BLaER1 (cell line): ENCODE measurements around the gene MAPK9.

Experiments
- H3K27ac ChIP-seq: shearing (Covaris generic); formaldehyde crosslinking; 2 replicates; pipeline ENCODE4 v1.8.1; 2022
- H3K27me3 ChIP-seq: shearing (Covaris generic); formaldehyde crosslinking; 2 replicates; pipeline ENCODE4 v1.8.1; 2022
- H3K36me3 ChIP-seq: shearing (Covaris generic); formaldehyde crosslinking; 2 replicates; pipeline ENCODE4 v1.8.1; 2022
- H3K4me1 ChIP-seq: shearing (Covaris generic); formaldehyde crosslinking; 2 replicates; pipeline ENCODE4 v1.8.1; 2022
- H3K4me2 ChIP-seq: shearing (Covaris generic); formaldehyde crosslinking; 2 replicates; pipeline ENCODE4 v1.8.1; 2022
- H3K4me3 ChIP-seq: shearing (Covaris generic); formaldehyde crosslinking; 2 replicates; pipeline ENCODE4 v1.8.1; 2022
- H3K9ac ChIP-seq: shearing (Covaris generic); formaldehyde crosslinking; 2 replicates; pipeline ENCODE4 v1.8.1; 2022
- H3K9me3 ChIP-seq: shearing (Covaris generic); formaldehyde crosslinking; 2 replicates; pipeline ENCODE4 v1.8.1; 2022
- H4K20me1 ChIP-seq: shearing (Covaris generic); formaldehyde crosslinking; 2 replicates; pipeline ENCODE4 v1.8.1; 2022
- Cebpa-rat ChIP-seq: shearing (Covaris generic); IDR thresholded peaks from 2 replicates; pipeline ENCODE4 v1.8.1; 2022

The MAPK9 gene

GRCh38 chr5:180250329-180250728 is 41.6 kb downstream of the MAPK9 start:
- Histone ChIP-seq H4K20me1 (no peaks in the 10 kb centered on the region), H3K36me3 (peaks cover 95% of the 10 kb centered on the region), H3K4me1 (no peaks in the 10 kb centered on the region), H3K4me2 (no peak overlapping the region), H3K9ac (no peak overlapping the region), H3K27ac (no peak overlapping the region), H3K27me3 (no peaks in the 10 kb centered on the region), H3K9me3 (peaks cover 92% of the 10 kb centered on the region), H3K4me3 (no peak overlapping the region)
- TF ChIP-seq Cebpa-rat, result no peak

GRCh38 chr5:180241600-180241999 is 50.3 kb downstream of the MAPK9 start:
- Histone ChIP-seq H3K4me2 (no peak overlapping the region), H3K27ac (no peak overlapping the region), H3K36me3 (peaks cover 92% of the 10 kb centered on the region), H3K4me3 (no peak overlapping the region), H3K27me3 (no peaks in the 10 kb centered on the region), H3K9ac (no peak overlapping the region), H3K4me1 (no peaks in the 10 kb centered on the region), H4K20me1 (no peaks in the 10 kb centered on the region), H3K9me3 (peaks cover 21% of the 10 kb centered on the region)
- TF ChIP-seq Cebpa-rat, result no peak

GRCh38 chr5:180238631-180239030 is 53.3 kb downstream of the MAPK9 start:
- Histone ChIP-seq H3K4me2 (no peak overlapping the region), H3K4me1 (no peaks in the 10 kb centered on the region), H3K27ac (no peak overlapping the region), H4K20me1 (no peaks in the 10 kb centered on the region), H3K4me3 (no peak overlapping the region), H3K36me3 (peaks cover 94% of the 10 kb centered on the region), H3K27me3 (no peaks in the 10 kb centered on the region), H3K9ac (no peak overlapping the region), H3K9me3 (no peaks in the 10 kb centered on the region; the same call in 1 of the 2 replicates)
- TF ChIP-seq Cebpa-rat, result no peak

- H3K4me2 ChIP-seq, result no peak overlapping the region
- H3K9me3 ChIP-seq, result no peaks in the 10 kb centered on the region
- no peaks in the 10 kb centered on the region for H3K27me3 ChIP-seq
- no peak overlapping the region for H3K4me3 ChIP-seq
- TF ChIP-seq Cebpa-rat, result no peak
- no peaks in the 10 kb centered on the region for H3K4me1 ChIP-seq
- no peak overlapping the region for H3K9ac ChIP-seq
- peaks cover 86% of the 10 kb centered on the region for H3K36me3 ChIP-seq
- no peaks in the 10 kb centered on the region for H4K20me1 ChIP-seq
- H3K27ac ChIP-seq, result no peak overlapping the region
Observed at GRCh38 chr5:180235846-180236245, 56.0 kb downstream of the MAPK9 start.

GRCh38 chr5:180235077-180235476 is 56.8 kb downstream of the MAPK9 start:
- no peak for TF ChIP-seq Cebpa-rat
- no peak overlapping the region for H3K27ac ChIP-seq
- peaks cover 84% of the 10 kb centered on the region for H3K36me3 ChIP-seq
- no peak overlapping the region for H3K9ac ChIP-seq
- H3K9me3 ChIP-seq, result no peaks in the 10 kb centered on the region
- H4K20me1 ChIP-seq, result no peaks in the 10 kb centered on the region
- H3K4me1 ChIP-seq, result no peaks in the 10 kb centered on the region
- H3K4me2 ChIP-seq, result no peak overlapping the region
- no peak overlapping the region for H3K4me3 ChIP-seq
- no peaks in the 10 kb centered on the region for H3K27me3 ChIP-seq

GRCh38 chr5:180234271-180234670 is 57.6 kb downstream of the MAPK9 start:
- no peaks in the 10 kb centered on the region for H3K4me1 ChIP-seq

GRCh38 chr5:180233729-180234128 is 58.2 kb downstream of the MAPK9 start:
- peaks cover 83% of the 10 kb centered on the region for H3K36me3 ChIP-seq
- no peak for TF ChIP-seq Cebpa-rat
- no peak overlapping the region for H3K4me2 ChIP-seq
- H4K20me1 ChIP-seq, result no peaks in the 10 kb centered on the region
- no peak overlapping the region for H3K9ac ChIP-seq
- H3K9me3 ChIP-seq, result no peaks in the 10 kb centered on the region
- no peaks in the 10 kb centered on the region for H3K27me3 ChIP-seq
- no peaks in the 10 kb centered on the region for H3K4me1 ChIP-seq
- no peak overlapping the region for H3K27ac ChIP-seq
- no peak overlapping the region for H3K4me3 ChIP-seq

More at GRCh38 chr5:180234271-180234670, 57.6 kb downstream of the MAPK9 start:
- no peak for TF ChIP-seq Cebpa-rat
- no peak overlapping the region for H3K9ac ChIP-seq
- H3K27ac ChIP-seq, result no peak overlapping the region
- peaks cover 84% of the 10 kb centered on the region for H3K36me3 ChIP-seq
- no peaks in the 10 kb centered on the region for H3K9me3 ChIP-seq
- no peak overlapping the region for H3K4me2 ChIP-seq
- no peak overlapping the region for H3K4me3 ChIP-seq
- no peaks in the 10 kb centered on the region for H3K27me3 ChIP-seq
- no peaks in the 10 kb centered on the region for H4K20me1 ChIP-seq

- Histone ChIP-seq H3K36me3 (peaks cover 55% of the 10 kb centered on the region), H3K4me2 (no peak overlapping the region), H3K4me3 (no peak overlapping the region), H3K27me3 (no peaks in the 10 kb centered on the region), H3K4me1 (no peaks in the 10 kb centered on the region), H4K20me1 (no peaks in the 10 kb centered on the region), H3K27ac (no peak overlapping the region), H3K9ac (no peak overlapping the region), H3K9me3 (no peaks in the 10 kb centered on the region; the same call in 1 of the 2 replicates)
- TF ChIP-seq Cebpa-rat, result no peak
Observed at GRCh38 chr5:180230017-180230416, 61.9 kb downstream of the MAPK9 start.

GRCh38 chr5:180222056-180222455 is 69.8 kb downstream of the MAPK9 start:
- Histone ChIP-seq H4K20me1 (no peaks in the 10 kb centered on the region), H3K9ac (no peak overlapping the region), H3K27me3 (no peaks in the 10 kb centered on the region), H3K4me1 (no peaks in the 10 kb centered on the region), H3K36me3 (0 out of 2 replicates have a peak, but pooled peaks cover 4% of the 10 kb centered on the region), H3K4me2 (no peak overlapping the region), H3K9me3 (peaks cover 38% of the 10 kb centered on the region), H3K27ac (no peak overlapping the region), H3K4me3 (no peak overlapping the region)
- no peak for TF ChIP-seq Cebpa-rat

- no peak overlapping the region for H3K27ac ChIP-seq
- no peak overlapping the region for H3K9ac ChIP-seq
- H3K36me3 ChIP-seq, result no peaks in the 10 kb centered on the region
- no peak for TF ChIP-seq Cebpa-rat
- no peak overlapping the region for H3K4me2 ChIP-seq
- no peaks in the 10 kb centered on the region for H4K20me1 ChIP-seq
- H3K27me3 ChIP-seq, result no peaks in the 10 kb centered on the region
- peaks cover 26% of the 10 kb centered on the region for H3K9me3 ChIP-seq
- no peak overlapping the region for H3K4me3 ChIP-seq
- peaks cover 12% of the 10 kb centered on the region for H3K4me1 ChIP-seq
Observed at GRCh38 chr5:180217797-180218196, 74.1 kb downstream of the MAPK9 start.

- H3K9me3 ChIP-seq, result peaks cover 16% of the 10 kb centered on the region; the same call in 1 of the 2 replicates
- H3K27me3 ChIP-seq, result no peaks in the 10 kb centered on the region
- H3K9ac ChIP-seq, result no peak overlapping the region
- no peaks in the 10 kb centered on the region for H4K20me1 ChIP-seq
- H3K4me1 ChIP-seq, result peaks cover 19% of the 10 kb centered on the region
- H3K27ac ChIP-seq, result no peak overlapping the region
- H3K36me3 ChIP-seq, result no peaks in the 10 kb centered on the region
- H3K4me3 ChIP-seq, result no peak overlapping the region
- H3K4me2 ChIP-seq, result no peak overlapping the region
- no peak for TF ChIP-seq Cebpa-rat
Observed at GRCh38 chr5:180216646-180217171, 75.2 kb downstream of the MAPK9 start.
